H1 (cell line): ENCODE measurements around the gene C1orf87. TPM values are rescaled to one million over a fixed set of nuclear protein-coding genes. Genes with fewer than 3 reads are reported as not detected.

Experiments
- BCL11A ChIP-seq, 2 experiments: IDR thresholded peaks; one replicate each; pipeline ENCODE4 v1.6.1; 2011; ENCODE audit warnings: low read depth in 2 of 2, low read length in 2 of 2, mild to moderate bottlenecking in 2 of 2
- CBX8 ChIP-seq: fragments of 300-800, 300-1000 bp; sonication (generic); IDR thresholded peaks from 2 replicates; pipeline ENCODE4 v1.7.1; 2016; ENCODE audit warnings: low read depth, low read length, borderline replicate concordance
- EP300 ChIP-seq, 2 experiments: IDR thresholded peaks; 1 replicate in 1 of 2; 2 replicates in 1 of 2; pipeline ENCODE4 v1.6.1; 2011 to 2012; ENCODE audit warnings: low read depth in 2 of 2, low read length in 2 of 2, mild to moderate bottlenecking in 2 of 2, borderline replicate concordance in 1 of 2, inconsistent platforms in 1 of 2, moderate library complexity in 1 of 2
- GTF2F1 ChIP-seq: IDR thresholded peaks from 2 replicates; pipeline ENCODE4 v1.6.1; 2012; ENCODE audit warnings: low read depth, low read length, improper control_type of control experiment, borderline replicate concordance
- KDM4A ChIP-seq: IDR thresholded peaks from one replicate; pipeline ENCODE4 v1.7.1; 2012; ENCODE audit warnings: low read depth, mild to moderate bottlenecking, moderate library complexity, low read length, inconsistent platforms; ENCODE audit not compliant: severe bottlenecking
- KDM5A ChIP-seq: fragments of 200-600 bp; IDR thresholded peaks from 2 replicates; pipeline ENCODE4 v1.7.1; 2012; ENCODE audit warnings: mild to moderate bottlenecking, low read length, inconsistent platforms, mixed read lengths
- NRF1 ChIP-seq: IDR thresholded peaks from 2 replicates; pipeline ENCODE4 v1.6.1; 2011; ENCODE audit warnings: mild to moderate bottlenecking, low read depth, low read length, improper control_type of control experiment
- TAF7 ChIP-seq: optimal IDR thresholded peaks from 2 replicates; pipeline ENCODE3; 2011; ENCODE audit warnings: low read depth, mild to moderate bottlenecking, inconsistent platforms, low read length, moderate library complexity, borderline replicate concordance
- USF2 ChIP-seq: IDR thresholded peaks from 2 replicates; pipeline ENCODE4 v1.6.1; 2011; ENCODE audit warnings: low read length, improper control_type of control experiment
- polyA plus RNA-seq, 7 experiments: library from polyadenylated mRNA; depleted of rRNA in 3 of 7; stranded (reverse) in 5 of 7; unstranded in 2 of 7; fragments of >200 nt in 5 of 7; fragments of 200-250 nt in 2 of 7; gene quantifications; 1 replicate in 5 of 7; 2 replicates in 1 of 7; 4 replicates in 1 of 7; pipeline versions ENCODE4 v1.2.1 to v1.2.3, GENCODE V29; 2011 to 2013; ENCODE audit warnings: missing spikeins in 2 of 7, mixed read lengths in 2 of 7
- total RNA-seq: library from RNA; stranded (reverse); fragmentation: NEBNext Ultra II Directional; extraction: Animal tissue kit (Norgen Biotek cat#: 25700); gene quantifications from 2 replicates; pipeline ENCODE4 v1.2.1, GENCODE V29; 2021
- TF ChIP-seq, protein P1 (sequence below): fragments of 300-600 bp; sonication (generic); IDR thresholded peaks from 2 replicates; pipeline ENCODE4 v1.7.1; 2012; ENCODE audit warnings: low read length, moderate library complexity, mild to moderate bottlenecking, inconsistent platforms; ENCODE audit not compliant: insufficient replicate concordance

Gene C1orf87
- total and polyA plus RNA-seq, 2 of the 8 experiments (the other 6 are each of a cell fraction or from before 2014, with no cell fraction given): 0.41 TPM; not detected in 1

DNA sequence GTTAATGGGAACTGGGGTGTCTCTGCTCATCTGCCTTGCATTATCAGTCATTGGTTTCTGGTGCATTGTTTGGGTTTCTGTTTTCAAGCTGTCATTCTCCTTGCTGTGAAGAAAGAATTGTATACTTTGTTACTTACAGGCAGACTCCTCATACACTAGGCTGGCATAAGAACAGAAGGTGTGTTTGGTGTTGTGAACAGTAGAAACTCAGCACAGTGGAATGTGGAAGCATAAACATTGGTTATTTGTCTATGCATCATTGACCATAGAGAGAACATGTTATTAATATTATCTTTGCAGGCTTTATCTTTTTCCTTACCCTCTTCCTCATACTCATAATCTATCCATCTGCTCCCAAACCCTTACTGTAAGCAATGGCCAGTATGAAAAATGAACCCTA is 18.2 kb downstream of the C1orf87 start (continued):
- TF ChIP-seq, protein P1, sequence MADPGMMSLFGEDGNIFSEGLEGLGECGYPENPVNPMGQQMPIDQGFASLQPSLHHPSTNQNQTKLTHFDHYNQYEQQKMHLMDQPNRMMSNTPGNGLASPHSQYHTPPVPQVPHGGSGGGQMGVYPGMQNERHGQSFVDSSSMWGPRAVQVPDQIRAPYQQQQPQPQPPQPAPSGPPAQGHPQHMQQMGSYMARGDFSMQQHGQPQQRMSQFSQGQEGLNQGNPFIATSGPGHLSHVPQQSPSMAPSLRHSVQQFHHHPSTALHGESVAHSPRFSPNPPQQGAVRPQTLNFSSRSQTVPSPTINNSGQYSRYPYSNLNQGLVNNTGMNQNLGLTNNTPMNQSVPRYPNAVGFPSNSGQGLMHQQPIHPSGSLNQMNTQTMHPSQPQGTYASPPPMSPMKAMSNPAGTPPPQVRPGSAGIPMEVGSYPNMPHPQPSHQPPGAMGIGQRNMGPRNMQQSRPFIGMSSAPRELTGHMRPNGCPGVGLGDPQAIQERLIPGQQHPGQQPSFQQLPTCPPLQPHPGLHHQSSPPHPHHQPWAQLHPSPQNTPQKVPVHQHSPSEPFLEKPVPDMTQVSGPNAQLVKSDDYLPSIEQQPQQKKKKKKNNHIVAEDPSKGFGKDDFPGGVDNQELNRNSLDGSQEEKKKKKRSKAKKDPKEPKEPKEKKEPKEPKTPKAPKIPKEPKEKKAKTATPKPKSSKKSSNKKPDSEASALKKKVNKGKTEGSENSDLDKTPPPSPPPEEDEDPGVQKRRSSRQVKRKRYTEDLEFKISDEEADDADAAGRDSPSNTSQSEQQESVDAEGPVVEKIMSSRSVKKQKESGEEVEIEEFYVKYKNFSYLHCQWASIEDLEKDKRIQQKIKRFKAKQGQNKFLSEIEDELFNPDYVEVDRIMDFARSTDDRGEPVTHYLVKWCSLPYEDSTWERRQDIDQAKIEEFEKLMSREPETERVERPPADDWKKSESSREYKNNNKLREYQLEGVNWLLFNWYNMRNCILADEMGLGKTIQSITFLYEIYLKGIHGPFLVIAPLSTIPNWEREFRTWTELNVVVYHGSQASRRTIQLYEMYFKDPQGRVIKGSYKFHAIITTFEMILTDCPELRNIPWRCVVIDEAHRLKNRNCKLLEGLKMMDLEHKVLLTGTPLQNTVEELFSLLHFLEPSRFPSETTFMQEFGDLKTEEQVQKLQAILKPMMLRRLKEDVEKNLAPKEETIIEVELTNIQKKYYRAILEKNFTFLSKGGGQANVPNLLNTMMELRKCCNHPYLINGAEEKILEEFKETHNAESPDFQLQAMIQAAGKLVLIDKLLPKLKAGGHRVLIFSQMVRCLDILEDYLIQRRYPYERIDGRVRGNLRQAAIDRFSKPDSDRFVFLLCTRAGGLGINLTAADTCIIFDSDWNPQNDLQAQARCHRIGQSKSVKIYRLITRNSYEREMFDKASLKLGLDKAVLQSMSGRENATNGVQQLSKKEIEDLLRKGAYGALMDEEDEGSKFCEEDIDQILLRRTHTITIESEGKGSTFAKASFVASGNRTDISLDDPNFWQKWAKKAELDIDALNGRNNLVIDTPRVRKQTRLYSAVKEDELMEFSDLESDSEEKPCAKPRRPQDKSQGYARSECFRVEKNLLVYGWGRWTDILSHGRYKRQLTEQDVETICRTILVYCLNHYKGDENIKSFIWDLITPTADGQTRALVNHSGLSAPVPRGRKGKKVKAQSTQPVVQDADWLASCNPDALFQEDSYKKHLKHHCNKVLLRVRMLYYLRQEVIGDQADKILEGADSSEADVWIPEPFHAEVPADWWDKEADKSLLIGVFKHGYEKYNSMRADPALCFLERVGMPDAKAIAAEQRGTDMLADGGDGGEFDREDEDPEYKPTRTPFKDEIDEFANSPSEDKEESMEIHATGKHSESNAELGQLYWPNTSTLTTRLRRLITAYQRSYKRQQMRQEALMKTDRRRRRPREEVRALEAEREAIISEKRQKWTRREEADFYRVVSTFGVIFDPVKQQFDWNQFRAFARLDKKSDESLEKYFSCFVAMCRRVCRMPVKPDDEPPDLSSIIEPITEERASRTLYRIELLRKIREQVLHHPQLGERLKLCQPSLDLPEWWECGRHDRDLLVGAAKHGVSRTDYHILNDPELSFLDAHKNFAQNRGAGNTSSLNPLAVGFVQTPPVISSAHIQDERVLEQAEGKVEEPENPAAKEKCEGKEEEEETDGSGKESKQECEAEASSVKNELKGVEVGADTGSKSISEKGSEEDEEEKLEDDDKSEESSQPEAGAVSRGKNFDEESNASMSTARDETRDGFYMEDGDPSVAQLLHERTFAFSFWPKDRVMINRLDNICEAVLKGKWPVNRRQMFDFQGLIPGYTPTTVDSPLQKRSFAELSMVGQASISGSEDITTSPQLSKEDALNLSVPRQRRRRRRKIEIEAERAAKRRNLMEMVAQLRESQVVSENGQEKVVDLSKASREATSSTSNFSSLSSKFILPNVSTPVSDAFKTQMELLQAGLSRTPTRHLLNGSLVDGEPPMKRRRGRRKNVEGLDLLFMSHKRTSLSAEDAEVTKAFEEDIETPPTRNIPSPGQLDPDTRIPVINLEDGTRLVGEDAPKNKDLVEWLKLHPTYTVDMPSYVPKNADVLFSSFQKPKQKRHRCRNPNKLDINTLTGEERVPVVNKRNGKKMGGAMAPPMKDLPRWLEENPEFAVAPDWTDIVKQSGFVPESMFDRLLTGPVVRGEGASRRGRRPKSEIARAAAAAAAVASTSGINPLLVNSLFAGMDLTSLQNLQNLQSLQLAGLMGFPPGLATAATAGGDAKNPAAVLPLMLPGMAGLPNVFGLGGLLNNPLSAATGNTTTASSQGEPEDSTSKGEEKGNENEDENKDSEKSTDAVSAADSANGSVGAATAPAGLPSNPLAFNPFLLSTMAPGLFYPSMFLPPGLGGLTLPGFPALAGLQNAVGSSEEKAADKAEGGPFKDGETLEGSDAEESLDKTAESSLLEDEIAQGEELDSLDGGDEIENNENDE: no peak
- TF ChIP-seq TAF7 (no peak), NRF1 (no peak), USF2 (no peak), CBX8 (no peak), KDM5A (no peak), EP300 (IDR thresholded peaks at IDR 0.05; ENCODE audit: borderline replicate concordance in 1 of 2, low read depth in 2 of 2, low read length in 2 of 2) (no peak), BCL11A (IDR thresholded peaks at IDR 0.05; ENCODE audit: low read depth in 2 of 2, low read length in 2 of 2) (no peak), KDM4A (no peak), GTF2F1 (no peak)
